Measurements from ENCODE around the gene ETV6.

The ETV6 gene

DNA sequence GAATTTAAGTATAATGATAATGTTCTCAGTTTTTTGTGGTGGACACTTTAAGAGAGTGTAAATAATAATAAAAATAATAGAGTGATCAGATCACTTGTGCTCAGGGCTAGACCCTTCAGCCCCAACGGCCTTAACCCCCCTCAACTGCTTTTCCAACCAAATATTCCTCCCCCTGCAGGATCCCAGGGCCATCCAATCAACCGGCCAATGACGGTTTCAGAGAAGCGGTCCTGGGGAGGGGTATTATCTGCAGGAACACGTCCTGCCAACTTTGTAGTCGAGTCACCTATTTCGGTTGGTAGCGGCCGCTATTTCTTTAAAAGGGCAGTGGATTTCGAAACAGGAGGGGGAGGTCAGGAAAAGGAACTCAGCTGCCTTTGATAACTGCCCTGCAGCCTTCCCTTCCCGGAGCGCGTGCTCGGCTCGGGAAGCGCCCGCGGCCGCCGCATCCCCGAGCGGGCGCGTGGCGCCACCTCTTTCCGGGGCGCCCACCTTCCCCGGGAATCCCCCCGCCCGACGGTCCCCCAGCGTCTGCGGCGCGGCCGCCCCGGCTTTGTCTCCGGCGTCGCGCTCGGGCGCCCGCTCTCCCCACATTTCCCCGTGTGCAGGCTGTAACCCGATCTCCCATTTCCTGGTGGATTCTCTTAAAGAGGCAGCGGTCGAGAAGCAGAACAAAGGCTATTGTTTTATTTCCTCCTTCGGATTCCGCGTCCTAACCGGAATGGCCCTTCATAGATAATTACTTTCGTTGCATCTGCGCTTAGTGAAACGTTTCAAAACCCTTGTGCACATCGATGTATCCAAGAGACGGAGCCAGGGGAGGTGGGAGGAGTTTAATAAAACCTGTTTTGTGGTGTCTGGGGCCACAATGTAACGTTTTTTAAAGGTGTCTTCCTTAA is 711 bp upstream of the ETV6 start:
- peak; percentile 58 to 76 for DNase-seq

DNA sequence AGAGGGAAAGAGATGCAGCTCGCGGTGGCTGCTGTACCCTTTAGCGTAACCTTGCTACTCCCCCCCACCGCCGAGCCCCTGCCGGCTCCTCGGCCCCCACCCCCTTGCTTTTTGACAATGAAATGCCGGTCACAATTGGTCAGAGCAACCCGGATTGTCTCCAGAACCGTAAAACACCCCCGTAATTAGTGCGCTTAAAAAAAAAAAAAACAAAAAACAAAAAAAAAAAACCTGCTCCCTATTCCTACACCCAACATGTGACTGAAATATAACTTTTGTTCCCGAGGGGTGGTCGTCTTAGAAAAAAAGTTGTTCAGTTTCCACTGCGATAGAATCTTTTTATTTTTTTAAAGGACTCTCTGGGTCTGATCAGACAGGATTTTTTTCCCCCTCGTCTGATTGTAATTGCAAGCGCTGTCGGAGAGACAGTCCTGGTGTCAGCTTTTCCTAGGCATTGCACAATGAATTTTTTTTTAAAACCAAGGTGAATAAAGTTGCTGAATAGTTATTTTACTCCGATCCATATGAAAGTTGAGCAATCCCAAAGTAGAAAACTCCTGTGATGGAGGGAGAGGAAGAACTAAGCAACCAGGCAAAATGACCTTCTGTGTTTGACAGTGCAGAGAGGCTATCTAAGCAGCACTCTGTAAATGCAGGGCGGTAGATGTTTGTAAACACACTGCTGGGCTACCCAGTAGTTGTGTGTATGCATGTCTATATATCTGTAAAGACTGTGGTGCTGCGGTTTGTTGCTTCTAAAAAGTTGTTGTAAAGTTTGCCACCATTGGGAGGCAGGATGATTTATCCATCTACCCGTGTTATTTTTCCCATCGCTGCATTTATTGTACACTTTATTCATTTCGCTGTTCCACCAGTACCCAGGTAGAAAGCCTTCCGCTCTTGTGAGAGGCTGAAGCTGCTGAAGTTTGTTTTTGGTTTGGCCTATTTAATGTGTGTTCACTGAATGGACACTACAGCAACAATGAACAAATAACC is 1.1 kb downstream of the ETV6 start:
- DNase-seq: no peak

DNA sequence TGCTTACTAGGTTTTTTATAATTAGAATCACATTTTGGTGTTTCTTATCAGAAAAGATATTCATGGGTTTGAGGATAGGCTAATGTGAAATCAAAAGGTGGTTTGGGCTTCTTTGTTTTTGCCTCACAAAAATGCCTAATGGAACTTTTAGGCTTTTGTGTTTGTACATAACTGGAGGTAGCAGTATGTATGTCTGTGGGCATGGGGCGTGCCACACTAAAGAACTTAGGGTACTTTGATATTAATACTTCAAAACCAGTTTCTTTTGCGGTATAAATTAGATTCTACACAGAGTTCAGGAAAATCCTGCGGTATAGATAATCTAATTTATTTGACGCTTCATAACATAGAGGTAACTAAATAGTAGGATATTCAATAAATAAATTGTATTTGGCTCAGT is 1.9 kb downstream of the ETV6 start:
- DNase-seq: no peak

DNA sequence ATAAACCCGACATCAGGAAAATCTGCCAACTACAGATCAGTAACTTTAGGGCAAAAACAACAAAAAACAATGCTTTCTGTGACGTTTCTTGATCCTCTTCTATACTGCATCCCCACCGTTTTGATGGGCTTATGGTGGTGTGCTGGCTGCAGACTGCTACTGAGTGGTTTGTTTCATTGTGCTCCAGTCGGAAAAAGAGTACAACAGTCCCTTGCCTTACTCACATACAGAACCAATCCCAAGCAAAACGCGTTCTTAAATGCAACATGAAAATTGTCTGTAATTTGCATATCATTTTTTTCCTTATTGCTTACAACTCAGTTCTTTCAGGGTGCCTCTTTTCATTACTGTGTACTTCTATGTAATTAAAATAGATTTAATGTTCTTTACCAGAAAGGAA is 2.3 kb downstream of the ETV6 start:
- DNase-seq: no peak

DNA sequence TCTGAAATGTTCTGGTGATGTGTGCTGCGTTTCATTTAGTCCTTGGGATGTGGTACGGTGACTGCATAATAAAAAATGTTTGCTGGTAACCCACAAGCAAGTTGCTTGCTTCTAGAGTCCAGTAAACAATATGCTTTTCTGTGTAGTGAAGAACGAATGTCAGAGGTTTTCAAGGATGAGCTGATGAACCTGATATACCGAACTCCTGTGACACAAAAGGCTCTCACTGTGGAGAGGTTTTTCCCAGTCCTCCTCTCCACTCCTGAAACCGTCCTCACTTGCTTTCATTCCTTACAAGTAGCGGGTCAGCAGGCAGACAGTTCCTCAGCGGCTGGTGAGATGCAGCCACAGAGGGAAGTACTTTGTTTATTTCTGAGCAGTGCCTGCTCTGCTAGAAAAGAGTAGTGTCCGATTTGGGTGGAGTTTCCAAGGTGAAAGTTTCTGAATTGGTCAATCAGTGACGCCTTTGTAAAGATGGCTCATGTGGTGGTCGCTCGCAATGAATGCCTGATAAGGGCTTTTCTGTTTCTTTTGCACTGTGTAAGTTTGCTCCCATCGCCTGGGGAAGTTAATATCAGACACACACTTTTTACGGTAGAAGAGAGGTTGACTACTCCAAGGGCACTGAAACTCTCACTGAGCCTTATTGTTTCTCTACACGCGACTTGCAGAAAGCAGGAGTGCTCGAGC is 3.0 kb downstream of the ETV6 start:
- DNase-seq: peak in 1 of 2 experiments; percentile 19

DNA sequence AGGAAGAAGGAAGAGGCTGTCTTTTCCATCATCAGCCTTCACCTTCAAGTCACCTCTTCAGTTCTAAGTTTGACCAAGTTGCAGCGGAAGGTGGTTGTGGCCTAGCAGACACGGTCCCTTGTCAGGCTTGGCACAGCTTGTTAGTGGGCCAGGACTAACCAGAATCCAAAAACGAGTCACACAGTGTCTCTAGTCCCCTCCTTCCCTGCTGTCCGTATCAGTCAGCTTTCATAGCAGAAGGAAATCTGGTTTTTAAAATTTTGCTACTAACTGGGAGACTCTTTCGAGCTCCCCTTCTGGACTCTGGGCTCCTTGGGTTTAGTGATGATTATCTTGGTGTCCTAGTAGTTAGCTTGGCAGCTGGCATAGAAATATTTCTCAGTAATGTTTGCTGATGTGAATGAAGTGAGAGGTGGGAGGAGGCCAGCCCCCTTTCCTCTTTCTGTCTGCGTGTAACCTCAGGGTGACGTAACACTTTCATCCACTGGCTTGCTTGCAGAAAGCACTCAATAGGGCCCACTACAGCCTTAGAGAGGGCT is 3.8 kb downstream of the ETV6 start:
- DNase-seq: no peak

DNA sequence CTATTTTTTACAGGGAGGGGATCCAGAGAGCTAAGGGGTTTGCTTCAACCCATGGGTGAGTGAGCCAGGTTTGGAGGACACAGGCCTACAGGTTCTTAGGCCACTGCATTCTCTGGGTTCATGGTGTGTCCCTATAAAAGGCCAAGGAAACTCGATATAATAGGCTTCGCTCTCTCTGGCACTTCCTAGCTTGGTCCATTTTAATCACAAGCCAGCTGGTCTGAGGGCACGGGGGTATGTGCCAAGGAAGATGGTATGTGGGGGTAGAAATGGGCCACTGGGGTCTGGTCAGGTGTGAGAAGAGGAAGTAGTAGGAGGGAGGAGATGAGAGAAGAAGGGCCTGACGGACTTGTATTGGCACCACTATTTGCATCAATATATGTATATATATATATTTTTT is 4.9 kb downstream of the ETV6 start:
- no peak for DNase-seq

DNA sequence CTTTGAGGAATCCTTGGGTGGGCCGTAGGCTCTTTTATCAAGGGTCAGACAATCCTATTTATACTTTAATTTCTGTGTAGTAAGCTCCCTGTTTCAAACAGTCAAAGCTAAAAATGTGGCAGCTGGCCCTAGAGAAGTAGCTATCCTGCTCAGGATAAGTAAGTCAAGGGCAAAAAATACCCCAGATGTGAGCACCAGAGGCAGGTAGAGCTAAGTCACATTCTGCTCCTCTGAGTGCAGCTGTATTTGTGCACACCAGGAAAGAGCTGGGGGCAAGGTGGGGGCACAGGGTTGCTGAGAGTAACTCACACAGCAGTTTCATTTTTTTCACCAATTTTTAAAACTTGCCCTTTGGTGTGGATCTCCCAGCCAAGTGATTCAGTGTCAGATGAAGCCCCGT is 5.3 kb downstream of the ETV6 start:
- no peak for DNase-seq

DNA sequence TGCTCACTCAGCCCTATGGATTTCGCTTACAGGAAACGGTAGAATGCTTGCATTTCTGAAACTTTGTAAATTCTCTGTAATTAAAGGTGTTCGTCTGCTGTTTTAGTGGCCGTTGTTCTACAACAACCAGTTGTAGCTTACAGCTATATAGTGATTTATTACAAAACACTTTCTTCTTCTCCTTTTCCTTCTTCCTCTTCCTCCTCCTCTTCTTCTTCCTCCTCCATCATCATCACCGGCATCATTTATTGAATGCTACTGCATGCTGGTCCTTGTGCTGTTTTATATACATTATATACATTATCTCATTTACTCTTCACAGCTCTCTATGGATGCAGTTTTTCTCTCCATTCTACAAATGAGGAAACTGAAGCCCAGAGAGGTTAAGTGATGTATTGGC is 6.4 kb downstream of the ETV6 start:
- DNase-seq: no peak

DNA sequence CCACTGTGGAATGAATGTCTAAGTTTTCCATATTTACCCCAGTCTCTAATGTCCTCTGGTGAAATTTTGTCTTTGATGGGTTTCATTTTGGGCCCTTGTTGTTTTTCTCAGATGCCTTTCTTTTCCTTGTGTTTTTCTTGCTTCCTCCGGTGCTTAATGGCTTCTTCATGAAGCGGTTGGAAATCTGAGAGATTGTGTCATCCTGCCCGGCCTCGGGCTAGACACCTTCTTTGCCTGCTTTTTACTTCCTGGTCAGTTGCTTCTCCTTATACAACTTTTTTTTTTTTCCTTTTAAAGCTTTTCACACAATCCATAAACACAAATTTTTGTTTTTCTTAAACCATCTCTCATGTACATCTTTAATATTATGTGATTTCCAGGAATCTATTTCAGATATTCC is 7.1 kb downstream of the ETV6 start:
- no peak for DNase-seq

DNA sequence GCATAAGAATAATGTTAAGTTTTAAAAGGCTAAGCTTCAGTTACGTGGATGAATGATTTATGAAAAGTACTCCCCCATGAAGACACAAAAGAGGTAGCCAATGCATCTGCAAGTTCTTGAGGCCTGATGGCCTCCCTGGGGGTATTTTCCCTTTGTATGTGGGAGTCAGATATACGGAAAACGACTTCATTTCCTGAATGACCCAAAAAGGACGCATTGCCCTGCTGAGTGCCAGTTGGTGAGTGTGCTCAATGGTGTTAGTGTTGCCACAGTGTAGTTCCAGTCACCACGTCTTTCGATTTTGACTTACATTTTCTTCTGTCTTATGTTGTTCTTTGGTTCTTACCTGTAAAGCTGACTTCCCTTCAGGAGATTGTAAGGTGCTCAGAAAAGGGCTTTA is 8.0 kb downstream of the ETV6 start:
- no peak for DNase-seq

DNA sequence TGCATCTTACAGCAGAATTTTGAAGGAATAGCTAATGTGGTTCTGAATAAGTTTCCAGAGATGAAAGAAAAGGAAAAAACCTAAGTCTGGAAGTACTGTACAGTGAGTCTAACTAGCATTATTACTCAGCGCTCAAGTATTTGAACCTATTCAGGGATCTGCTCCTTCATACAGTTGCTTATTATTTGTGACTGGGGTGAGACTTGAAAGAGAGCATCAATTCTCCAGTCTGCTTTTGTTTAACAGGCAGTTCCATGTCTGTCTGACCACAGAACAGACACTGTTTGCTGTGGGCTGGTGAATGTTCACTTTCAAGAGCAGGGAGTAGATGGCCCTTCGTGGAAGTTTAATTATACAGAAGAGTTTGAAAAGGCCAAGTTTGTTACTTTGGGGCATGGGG is 9.3 kb downstream of the ETV6 start:
- no peak for DNase-seq

DNA sequence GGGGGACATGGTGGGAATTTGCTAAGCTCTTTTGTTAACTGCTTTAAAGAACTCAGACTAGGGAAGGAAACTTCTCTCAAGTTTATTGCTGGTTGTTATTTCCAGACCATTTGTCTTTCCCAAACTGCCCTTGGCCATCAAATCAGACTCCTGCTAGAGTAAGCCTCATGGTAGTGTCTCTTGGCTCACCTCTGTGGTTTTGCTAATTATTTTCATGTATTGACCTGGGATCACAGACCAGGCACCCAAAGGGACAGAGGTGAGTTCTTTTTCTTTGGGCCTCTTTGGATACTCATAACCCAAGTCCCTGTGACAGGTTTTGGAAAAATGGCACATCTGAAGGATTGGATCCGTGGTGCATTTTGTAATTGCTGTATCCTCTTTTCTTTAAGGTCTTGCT is 11.2 kb downstream of the ETV6 start:
- no peak for DNase-seq

DNA sequence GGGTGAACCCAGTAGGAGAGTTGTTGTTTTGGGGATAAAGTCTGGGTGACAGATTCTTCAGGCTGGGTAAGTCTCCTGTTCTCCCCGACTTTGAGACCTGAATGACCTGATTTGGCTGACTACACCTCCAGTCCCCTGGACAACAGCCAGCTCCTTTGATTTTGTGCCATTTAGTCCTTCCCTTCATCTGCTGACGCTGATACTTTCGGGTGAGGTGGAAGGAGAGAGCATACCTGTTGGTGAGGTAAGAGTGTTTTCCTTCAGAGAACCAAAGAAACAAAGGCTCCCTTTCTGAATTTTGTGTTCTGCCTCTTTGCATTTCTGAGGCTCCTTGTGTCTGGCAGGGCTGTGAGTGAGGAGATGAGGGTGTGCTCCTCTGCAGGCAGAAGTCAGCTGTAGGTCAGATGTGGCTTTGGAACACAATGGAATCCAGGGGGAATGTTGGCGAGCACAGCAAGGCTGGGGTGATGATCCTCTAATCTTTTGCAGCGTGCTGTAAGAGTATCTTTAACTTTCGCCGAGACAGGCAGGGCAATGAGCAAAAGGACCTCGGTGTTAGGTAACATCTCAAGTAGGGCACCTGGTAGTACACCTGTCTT is 12.1 kb downstream of the ETV6 start:
- no peak for DNase-seq

DNA sequence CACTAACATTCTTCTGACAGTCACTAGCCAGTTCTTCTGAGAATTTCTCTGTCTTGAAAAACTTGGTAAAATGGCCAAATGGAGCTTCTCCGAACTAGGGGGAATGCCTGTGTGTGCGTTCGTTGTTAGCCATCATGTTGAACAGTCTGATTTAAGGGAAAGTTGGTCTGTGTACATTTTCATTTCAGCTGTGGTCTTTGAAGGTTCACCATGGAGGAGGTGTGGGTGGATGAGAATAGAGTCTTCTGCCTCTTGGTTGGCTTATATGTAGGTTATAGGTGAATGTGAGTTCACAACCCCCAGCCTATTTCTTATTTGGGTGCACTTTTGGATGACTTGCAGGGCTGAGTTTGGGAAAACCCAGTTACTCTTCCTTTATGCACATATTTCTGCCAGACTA is 12.9 kb downstream of the ETV6 start:
- no peak for DNase-seq

DNA sequence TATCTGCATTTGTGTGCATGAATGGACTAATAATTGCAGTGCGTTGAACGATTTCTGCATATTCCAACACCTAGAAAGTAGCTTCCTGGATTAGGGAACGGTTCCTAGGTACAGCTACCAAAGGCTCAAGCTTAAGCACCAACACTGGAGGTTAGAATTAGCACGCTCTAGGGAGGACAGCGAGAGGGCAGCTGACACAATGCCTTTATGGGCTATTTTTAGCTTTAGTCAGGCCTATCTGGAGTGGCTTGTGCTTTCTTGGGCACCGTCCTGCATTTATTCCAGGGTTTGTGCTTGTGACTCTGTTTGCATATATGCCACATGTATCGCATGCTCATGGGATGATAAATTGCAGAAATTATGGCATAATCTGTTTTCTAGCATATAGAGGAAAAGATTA is 13.7 kb downstream of the ETV6 start:
- no peak for DNase-seq

DNA sequence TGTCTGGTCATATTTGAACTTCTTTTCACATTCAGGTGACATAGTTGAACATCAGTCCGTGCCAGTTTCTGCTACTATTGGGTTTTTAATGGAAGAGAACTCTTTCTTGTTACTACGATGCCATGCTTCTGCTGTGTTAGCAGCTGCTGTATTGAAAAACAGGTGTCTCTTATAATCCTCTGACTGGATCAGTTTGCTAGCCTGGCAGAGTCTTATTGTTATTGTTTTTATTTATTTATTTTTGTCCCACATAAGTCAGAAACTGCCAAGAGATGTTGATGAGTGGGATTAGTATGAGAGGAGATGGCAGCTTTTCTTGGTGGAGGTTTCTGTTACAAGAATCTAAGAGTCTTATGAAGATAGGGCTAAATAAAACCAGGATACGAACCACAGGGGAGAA is 14.6 kb downstream of the ETV6 start:
- DNase-seq: no peak

DNA sequence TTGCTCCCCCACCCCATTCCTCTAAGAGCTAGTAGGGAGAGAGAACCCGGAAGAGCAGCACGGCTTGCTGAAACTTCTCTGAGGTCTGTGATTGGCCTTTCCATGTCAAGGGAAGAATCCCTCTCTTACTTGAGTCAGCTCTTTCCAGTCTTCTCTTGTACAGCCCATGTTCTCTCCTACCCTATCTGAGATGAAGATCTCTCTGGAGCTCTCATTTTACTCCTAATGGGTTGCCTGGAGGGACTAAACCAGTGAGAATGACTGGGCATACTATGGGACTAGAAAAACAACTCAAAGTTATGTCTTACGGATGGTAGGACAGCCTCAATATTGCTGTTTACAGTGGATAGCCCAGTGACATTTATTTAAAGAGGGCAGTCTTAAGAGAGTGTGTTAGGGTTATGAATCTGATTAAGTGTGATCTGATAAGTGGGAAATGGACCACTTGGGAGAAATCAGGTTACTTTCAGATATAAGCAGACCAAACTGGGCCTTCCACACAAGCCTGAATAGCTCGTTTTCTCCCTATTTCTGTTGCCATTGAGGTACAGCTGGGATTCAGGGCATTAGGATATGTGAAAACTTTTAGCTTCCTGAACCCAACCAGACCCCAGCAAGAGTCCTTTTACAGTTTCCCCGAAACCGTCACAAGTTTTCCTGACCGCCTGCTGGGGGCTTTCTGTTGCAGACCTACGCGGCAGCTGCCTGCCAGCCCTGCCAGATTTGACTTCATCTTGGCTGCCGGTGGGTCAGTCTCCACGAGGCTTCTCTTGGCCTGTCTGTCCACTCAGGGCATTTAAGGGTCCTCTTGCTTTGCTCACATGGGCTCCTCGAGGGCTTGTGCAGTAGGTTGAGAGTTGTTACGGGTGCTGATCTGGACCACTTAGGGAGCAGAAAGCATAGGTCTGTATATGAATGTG is 16.9 kb downstream of the ETV6 start:
- no peak for DNase-seq

DNA sequence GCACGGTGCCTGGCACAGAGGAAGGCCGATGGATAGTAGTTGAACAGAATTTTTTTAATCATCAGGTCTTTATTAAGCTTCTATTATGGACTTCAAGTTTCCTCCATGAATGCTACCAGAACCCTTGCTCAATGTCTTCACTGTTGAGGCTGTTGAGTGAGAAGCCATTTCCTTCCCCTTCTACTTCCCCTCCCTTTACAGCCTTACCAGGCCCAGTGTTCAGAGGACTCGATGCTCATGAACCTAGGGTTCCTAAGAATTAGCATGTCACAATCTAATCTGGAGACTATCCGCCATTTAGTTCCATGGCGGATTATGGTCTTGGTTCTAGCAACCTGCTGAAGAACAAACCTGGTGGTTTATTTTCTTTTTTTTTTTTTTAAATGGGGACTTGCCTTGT is 17.7 kb downstream of the ETV6 start:
- DNase-seq: no peak

DNA sequence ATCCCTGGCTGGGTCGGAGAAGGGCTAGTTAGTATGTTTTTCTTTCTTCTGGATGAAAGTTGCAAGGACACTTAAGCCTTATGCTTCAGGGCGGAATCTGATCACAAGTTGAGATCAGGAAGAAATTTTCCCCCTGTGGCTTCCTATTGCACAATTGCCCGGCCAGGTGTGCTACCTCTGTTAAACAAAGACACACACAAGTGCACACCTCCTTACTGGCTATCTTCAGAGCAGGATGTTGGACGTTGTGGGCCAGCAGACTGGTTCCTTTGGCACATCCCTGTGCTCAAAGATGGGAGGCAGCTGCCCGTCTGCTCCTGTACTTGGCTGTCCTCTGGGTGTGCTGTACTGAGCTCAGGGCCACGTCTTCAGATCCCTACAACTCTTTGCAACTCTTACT is 19.1 kb downstream of the ETV6 start:
- no peak for DNase-seq

DNA sequence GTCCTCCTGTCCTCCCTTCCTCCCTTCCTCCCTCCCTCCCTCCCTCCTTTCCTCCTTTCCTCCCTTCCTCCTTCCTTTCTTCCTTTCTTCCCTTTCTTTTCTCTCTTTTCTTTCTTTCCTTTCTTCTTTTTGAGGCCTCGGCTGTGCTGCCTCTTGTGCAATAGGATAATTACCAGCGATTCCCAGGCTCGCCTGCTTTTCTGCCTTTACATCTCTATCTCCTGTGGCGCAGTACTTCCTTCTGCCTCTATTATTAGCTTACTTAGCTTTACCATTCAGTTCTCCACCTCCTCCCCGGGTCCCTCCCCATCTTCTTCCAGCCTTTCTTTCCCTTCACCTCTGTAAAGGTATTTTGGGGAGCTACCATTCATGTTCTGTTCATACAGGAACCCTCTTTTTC is 19.9 kb downstream of the ETV6 start:
- no peak for DNase-seq
